Left hindlimb (tissue), 1 donor: ENCODE data around the gene CEMIP.
A peak's percentile ranks its signal among the peaks of the same experiment; 100 is the strongest.
"Not testable (repeated sequence)": the region's sequence is repeated elsewhere in the genome, so short reads cannot be mapped to it uniquely, and the experiment has no call there.

ENCODE experiments used
- DNase-seq: peaks from one replicate; pipeline ENCODE4 v3.0.0-alpha.2; 2018

Gene CEMIP

DNA sequence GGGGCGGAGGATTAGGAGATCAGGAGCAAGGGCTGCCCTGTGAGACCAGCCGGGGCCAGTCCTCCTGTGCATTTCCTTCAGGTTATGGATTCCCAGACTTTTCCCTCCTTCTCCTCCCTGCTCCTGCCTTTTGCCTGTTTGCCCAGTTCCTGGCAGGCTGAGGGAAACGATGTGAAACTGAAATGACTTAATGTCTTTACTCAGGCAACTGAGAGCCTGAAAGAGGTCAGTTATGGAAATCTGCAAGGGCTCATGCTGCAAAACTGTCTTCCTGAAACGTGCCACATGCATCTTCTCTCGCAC, 153.3 kb downstream of the CEMIP start:
- DNase-seq = no peak

GRCh38 chr15:80932989-80933388, 153.8 kb downstream of the CEMIP start:
- peak; percentile 64 for DNase-seq

GRCh38 chr15:80934761-80935221, 155.6 kb downstream of the CEMIP start:
- DNase-seq = no peak

DNA sequence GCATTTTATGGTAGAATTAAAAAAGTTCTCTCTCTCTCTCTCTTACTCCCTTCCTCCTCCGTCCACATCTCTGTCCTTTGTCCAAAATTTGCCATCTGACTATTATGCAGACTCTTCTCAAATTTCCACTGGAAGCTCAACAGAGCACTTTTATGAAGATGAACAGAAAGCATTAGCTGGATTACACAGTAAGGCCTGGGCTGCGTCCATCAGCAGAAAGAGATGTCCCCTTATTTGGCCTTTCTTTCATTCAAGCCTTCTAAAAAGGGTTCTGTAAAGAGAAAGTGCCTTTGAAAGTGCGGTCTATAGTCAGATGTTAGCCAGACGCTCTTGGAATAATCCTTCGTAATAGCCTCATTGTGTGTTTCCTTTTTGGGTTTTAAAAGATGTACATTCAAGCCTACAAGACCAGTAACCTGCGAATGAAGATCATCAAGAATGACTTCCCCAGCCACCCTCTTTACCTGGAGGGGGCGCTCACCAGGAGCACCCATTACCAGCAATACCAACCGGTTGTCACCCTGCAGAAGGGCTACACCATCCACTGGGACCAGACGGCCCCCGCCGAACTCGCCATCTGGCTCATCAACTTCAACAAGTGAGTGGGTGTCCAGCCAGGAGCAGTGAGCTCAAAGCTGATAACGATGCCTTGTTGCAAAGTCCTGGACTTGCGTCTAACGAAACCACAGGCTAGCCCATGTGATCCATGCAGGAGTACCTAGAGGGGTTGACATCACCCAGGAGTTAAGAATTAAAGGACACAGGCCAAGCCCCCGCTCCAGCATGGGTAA, 157.3 kb downstream of the CEMIP start:
- DNase-seq = no peak

GRCh38 chr15:80937718-80938117, 158.5 kb downstream of the CEMIP start:
- DNase-seq = no peak

- DNase-seq = peak; percentile 20
Observed at GRCh38 chr15:80939216-80939615, 160.0 kb downstream of the CEMIP start.

GRCh38 chr15:80940331-80940730, 161.2 kb downstream of the CEMIP start:
- no peak for DNase-seq

GRCh38 chr15:80940851-80941250, 161.7 kb downstream of the CEMIP start:
- peak; percentile 8 for DNase-seq

- DNase-seq = peak; percentile 6
Observed at GRCh38 chr15:80942266-80942665, 163.1 kb downstream of the CEMIP start.

GRCh38 chr15:80942746-80943565, 163.8 kb downstream of the CEMIP start:
- DNase-seq = peak; percentile 52

GRCh38 chr15:80944818-80945217, 165.6 kb downstream of the CEMIP start:
- DNase-seq = peak; percentile 4

DNA sequence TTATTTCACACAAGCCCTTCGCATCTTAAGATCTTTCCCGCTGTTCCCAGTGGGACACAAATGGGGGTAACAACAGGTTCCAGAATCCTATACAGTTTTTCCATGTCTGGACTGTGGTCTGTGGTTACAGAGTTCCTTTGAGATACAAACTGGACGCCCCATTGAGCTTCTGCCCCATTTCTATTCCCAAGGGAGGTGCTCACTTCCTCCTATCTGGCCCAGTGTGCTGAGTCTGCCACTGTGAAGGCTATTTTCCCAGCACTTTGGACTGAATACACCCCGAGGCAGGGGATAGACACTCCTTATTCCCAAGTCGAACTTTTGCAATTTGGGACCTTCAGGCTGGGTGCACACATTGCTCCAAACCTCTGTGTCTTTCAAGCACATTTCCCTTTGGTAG, 166.4 kb downstream of the CEMIP start:
- peak; percentile 9 for DNase-seq

- peak; percentile 3 for DNase-seq
Observed at GRCh38 chr15:80946576-80946975, 167.4 kb downstream of the CEMIP start.

DNA sequence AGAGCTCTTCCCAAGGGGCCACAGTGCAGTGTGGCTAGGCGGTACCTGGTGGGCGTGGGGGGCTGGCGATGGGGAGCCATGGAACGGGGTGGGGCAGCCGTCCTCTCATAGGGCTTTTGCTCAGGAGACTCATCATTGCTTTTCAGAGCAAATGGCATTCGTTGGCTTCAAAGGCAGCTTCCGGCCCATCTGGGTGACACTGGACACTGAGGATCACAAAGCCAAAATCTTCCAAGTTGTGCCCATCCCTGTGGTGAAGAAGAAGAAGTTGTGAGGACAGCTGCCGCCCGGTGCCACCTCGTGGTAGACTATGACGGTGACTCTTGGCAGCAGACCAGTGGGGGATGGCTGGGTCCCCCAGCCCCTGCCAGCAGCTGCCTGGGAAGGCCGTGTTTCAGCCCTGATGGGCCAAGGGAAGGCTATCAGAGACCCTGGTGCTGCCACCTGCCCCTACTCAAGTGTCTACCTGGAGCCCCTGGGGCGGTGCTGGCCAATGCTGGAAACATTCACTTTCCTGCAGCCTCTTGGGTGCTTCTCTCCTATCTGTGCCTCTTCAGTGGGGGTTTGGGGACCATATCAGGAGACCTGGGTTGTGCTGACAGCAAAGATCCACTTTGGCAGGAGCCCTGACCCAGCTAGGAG, 169.6 kb downstream of the CEMIP start:
- no peak for DNase-seq

GRCh38 chr15:80949756-80950155, 170.6 kb downstream of the CEMIP start:
- DNase-seq = no peak

GRCh38 chr15:80950291-80951078, 171.3 kb downstream of the CEMIP start:
- DNase-seq = no peak

GRCh38 chr15:80951941-80952340, 172.8 kb downstream of the CEMIP start:
- DNase-seq = no peak

DNA sequence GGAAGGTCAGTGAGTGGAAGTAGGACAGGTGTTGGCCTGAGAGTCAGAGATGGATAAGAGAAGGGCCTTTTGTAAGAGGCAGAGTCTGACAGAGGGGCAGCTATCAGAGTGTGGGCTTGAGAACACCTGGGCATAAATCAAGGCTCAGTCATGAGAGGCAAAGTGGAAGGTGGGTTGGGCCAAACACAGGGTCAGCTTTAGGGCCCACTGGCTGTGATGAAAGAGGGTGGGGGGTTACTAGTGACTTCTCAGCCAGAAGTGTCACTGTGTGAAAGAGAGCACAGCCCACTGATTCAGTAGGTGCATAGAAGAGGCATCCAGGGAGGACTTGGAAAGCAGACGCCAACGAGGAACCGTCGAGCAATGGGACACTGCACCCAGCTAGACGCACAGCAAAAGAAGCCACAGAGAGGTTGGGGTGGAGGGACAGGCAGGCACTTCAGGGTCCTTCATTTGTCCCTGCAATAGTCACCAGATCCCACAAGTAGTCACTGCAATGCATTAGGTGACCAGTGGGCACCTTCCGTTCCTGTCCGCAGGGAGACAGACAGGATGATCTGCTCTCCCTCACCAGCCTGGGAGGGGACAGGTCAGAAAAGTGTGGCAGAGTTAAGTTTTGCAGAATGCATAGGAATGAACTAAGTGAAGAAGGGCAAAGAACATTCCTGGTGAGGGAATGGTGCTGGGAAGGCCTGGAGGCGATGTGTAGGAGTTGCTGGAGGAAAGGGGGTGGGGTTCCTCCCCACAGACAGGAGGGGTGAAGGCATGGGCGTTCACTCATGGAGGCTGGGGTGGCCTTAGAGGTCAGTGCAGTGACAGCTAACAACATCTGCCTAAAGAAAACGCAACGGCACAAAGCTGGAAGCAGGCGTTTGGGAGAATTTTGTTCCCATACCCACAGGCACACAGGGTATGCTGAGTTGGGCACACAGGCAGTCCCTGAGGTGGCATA, 174.1 kb downstream of the CEMIP start:
- DNase-seq = no peak

- DNase-seq = no peak
Observed at GRCh38 chr15:80953953-80954778, 175.0 kb downstream of the CEMIP start.

GRCh38 chr15:80955571-80956452, 176.6 kb downstream of the CEMIP start:
- DNase-seq = not testable (repeated sequence)
